ENCODE data around the gene DDR1.

DNA sequence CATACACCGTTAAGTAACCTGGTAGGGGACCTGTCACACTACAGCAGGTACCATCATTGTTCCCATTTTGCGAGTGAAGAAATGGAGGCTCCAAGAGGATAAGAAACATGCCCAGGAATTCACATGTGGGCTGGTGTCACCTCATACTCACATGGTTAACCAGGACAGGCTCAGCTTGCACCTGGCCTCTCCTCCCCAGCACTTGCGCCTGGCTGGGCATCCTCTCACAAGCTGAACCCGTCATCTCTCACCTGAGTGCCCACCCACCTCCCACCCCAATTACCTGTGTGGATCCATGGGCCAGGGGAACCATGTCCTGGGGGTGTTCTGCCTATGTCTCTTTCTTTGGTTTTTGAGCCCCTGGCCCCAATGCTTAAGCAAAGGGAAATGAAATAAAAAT, 46.2 kb downstream of the DDR1 start:
- TF ChIP-seq EZH2 (IDR thresholded peaks at IDR 0.05; ENCODE audit: borderline replicate concordance, insufficient read depth, low read length, poor library complexity, severe bottlenecking) (no peak), POLR2AphosphoS5 (IDR thresholded peaks at IDR 0.05) (no peak)
